Measurements from ENCODE around the gene DNASE2B.
"Not testable (repeated sequence)": the region's sequence is repeated elsewhere in the genome, so short reads cannot be mapped to it uniquely, and the experiment has no call there.

The DNASE2B gene

DNA sequence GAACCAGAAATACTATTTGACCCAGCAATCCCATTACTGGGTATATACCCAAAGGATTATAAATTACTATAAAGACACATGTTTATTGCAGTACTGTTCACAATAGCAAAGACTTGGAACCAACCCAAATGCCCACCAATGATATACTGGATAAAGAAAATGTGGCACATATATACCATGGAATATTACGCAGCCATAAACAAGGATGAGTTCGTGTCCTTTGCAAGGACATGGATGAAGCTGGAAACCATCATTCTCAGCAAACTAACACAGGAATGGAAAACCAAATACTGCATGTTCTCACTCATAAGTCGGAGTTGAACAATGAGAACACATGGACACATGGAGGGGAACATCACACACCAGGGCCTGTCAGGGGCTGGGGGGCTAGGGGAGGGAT, 50.4 kb downstream of the DNASE2B start:
- not testable (repeated sequence) for H3K4me3 ChIP-seq (ENCODE audit: low read length); H3K9ac ChIP-seq (ENCODE audit: low read length); H3K27me3 ChIP-seq (ENCODE audit: control insufficient read depth, insufficient read depth, low read length); H3K9me3 ChIP-seq (ENCODE audit: control insufficient read depth, low read length); H3K36me3 ChIP-seq (ENCODE audit: control insufficient read depth, insufficient read depth, low read length); H3K4me1 ChIP-seq (ENCODE audit: control insufficient read depth, insufficient read depth, low read length)

DNA sequence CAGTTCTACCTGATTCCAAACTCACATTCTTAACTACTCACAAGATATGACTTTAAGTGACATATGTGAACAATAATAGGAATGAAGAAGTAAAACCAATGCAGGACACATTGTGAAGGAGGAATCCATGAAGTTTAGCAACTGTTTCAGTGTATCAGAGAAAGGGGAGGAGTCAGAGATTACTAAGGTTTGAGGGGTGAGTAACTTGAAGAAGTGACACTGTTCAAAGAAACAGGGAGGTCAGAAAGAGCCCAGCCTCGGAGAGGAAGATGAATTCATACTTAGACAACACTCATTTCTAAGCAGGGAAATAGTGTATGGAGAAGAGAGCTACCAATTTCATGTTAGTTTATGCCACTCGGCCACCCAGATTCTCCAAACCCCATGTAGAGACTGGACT, 52.6 kb downstream of the DNASE2B start:
- Histone ChIP-seq H3K9me3 (ENCODE audit: control insufficient read depth, low read length) (no peaks in the 10 kb centered on the region), H3K4me3 (ENCODE audit: low read length) (no peak overlapping the region), H3K9ac (ENCODE audit: low read length) (no peak overlapping the region), H3K4me1 (ENCODE audit: control insufficient read depth, insufficient read depth, low read length) (no peaks in the 10 kb centered on the region), H3K36me3 (ENCODE audit: control insufficient read depth, insufficient read depth, low read length) (no peaks in the 10 kb centered on the region), H3K27me3 (ENCODE audit: control insufficient read depth, insufficient read depth, low read length) (no peaks in the 10 kb centered on the region)

DNA sequence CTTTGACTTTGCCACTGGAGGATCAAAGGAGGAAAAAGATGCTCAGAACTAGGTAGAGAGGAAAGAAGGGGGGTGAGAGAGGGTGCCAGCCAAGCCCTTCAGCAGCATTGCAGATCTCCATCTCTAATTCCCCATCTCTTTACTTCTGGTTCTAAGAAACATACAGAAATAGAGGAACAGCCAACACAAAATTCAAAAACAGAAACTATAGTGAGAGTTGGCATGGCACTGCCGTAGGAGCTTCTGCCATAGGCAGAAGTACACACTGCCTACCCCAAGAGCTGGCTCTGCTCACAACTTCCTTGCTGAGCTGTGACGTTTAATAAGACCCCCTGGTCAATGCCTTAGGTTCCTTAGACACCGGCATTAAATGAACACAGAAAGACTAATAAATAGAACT, 54.2 kb downstream of the DNASE2B start:
- Histone ChIP-seq H3K9ac (ENCODE audit: low read length) (no peak overlapping the region), H3K36me3 (ENCODE audit: control insufficient read depth, insufficient read depth, low read length) (no peaks in the 10 kb centered on the region), H3K4me3 (ENCODE audit: low read length) (no peak overlapping the region), H3K27me3 (ENCODE audit: control insufficient read depth, insufficient read depth, low read length) (peaks cover 4% of the 10 kb centered on the region), H3K9me3 (ENCODE audit: control insufficient read depth, low read length) (no peaks in the 10 kb centered on the region), H3K4me1 (ENCODE audit: control insufficient read depth, insufficient read depth, low read length) (no peaks in the 10 kb centered on the region)

DNA sequence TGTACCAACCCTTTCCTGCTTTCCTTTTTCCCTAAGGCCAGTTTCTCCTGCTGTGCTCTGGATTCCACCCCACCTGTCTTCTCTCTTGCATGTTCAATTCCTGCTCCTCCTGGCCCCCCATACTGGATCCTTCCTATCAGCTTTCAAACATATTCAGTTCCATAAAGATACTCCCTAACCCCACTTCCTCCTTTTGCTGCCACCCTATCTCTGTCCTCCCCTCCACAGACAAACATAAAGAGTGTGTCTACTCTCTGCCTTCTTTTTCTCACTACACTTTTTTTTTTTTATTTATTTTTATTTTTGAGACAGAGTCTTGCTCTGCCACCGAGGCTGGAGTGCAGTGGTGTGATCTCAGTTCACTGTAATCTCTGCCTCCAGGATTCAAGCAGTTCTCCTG, 63.8 kb downstream of the DNASE2B start:
- H3K36me3 ChIP-seq (ENCODE audit: control insufficient read depth, insufficient read depth, low read length) = no peaks in the 10 kb centered on the region

More for the DNA sequence above, 63.8 kb downstream of the DNASE2B start:
- Histone ChIP-seq H3K4me3 (ENCODE audit: low read length) (no peak overlapping the region), H3K4me1 (ENCODE audit: control insufficient read depth, insufficient read depth, low read length) (no peaks in the 10 kb centered on the region), H3K9ac (ENCODE audit: low read length) (no peak overlapping the region), H3K9me3 (ENCODE audit: control insufficient read depth, low read length) (no peaks in the 10 kb centered on the region), H3K27me3 (ENCODE audit: control insufficient read depth, insufficient read depth, low read length) (peaks cover 3% of the 10 kb centered on the region)

Measured in mucosa of stomach (tissue), 1 donor.